ENCODE results near the gene NAALADL2.

Gene NAALADL2

DNA sequence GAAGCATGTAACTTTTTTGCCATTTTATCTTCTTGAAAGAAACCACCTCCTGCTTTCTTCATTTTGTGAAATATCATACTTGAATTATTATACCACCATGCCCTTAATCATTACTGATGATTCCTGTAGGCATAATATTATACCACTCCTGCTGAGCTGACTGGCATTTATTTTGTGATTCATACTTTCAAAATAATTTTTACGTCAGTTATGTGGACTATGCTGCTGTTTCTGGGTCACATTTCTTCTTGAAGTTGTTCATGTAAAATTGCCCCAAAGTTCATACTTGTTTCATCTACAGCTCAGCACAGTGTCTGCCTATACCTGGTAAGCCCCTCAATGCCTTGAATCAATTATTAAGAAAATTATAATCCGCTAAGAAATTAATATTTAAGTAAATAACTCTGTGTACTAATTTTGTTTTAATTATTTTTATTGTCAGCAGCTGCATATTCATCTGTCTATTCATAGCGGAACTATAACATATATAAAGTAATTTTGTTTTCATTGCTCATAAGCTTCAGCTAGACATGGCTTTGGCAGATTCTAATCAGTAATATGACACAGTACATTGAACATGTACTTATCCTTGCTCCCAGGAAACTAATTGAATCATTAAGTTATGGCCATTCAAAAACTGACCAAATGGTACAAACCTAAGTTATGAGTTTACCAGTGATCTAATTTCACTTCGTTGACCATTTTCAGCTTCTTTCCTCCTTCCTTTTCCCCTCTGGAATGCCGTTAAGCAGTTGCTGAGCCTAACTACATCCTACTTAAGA lies 160.0 kb downstream of the NAALADL2 start:
- DNase-seq (ENCODE audit: low read depth) = no peak

GRCh38 chr3:175020101-175020500 lies 161.0 kb downstream of the NAALADL2 start:
- DNase-seq (ENCODE audit: low read depth) = peak; percentile 43
- TF ChIP-seq, protein P1, sequence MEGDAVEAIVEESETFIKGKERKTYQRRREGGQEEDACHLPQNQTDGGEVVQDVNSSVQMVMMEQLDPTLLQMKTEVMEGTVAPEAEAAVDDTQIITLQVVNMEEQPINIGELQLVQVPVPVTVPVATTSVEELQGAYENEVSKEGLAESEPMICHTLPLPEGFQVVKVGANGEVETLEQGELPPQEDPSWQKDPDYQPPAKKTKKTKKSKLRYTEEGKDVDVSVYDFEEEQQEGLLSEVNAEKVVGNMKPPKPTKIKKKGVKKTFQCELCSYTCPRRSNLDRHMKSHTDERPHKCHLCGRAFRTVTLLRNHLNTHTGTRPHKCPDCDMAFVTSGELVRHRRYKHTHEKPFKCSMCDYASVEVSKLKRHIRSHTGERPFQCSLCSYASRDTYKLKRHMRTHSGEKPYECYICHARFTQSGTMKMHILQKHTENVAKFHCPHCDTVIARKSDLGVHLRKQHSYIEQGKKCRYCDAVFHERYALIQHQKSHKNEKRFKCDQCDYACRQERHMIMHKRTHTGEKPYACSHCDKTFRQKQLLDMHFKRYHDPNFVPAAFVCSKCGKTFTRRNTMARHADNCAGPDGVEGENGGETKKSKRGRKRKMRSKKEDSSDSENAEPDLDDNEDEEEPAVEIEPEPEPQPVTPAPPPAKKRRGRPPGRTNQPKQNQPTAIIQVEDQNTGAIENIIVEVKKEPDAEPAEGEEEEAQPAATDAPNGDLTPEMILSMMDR (conservative IDR thresholded peaks at IDR 0.05; ENCODE audit: low read depth, low read length) = no peak
- no peak overlapping the region for H3K4me3 ChIP-seq (ENCODE audit: low read depth, low read length)

More for the DNA sequence above, 160.0 kb downstream of the NAALADL2 start:
- TF ChIP-seq, protein P1 (conservative IDR thresholded peaks at IDR 0.05; ENCODE audit: low read depth, low read length) = no peak
- H3K4me3 ChIP-seq (ENCODE audit: low read depth, low read length) = no peak overlapping the region

DNA sequence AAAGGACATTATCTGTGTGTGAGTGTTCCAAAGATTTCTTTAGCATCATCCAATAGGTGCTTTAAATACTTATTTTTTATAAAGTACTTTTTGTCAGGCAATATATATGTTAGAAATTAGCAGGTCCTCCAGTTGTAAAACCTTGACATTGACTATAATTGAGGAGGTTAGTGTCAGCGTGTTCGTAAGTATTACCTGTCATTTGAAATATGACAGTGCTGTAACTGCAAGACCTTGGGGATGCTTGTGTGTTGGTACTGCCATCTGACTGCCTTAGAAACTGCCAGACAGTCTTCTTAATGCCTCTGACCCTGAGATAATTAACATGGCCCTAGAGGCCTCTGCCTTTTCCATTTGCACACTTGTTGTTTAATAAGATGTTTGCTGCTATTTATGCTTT lies 170.7 kb downstream of the NAALADL2 start:
- no peak for DNase-seq (ENCODE audit: low read depth)
- TF ChIP-seq, protein P1 (conservative IDR thresholded peaks at IDR 0.05; ENCODE audit: low read depth, low read length) = no peak
- H3K4me3 ChIP-seq (ENCODE audit: low read depth, low read length) = no peak overlapping the region

- H3K4me3 ChIP-seq (ENCODE audit: low read depth, low read length) = no peak overlapping the region
- no peak for DNase-seq (ENCODE audit: low read depth)
- TF ChIP-seq, protein P1 (conservative IDR thresholded peaks at IDR 0.05; ENCODE audit: low read depth, low read length) = no peak
Observed at GRCh38 chr3:175039875-175040274, 180.7 kb downstream of the NAALADL2 start.

GRCh38 chr3:175041369-175041768 lies 182.2 kb downstream of the NAALADL2 start:
- peak; percentile 24 for DNase-seq (ENCODE audit: low read depth)
- TF ChIP-seq, protein P1 (conservative IDR thresholded peaks at IDR 0.05; ENCODE audit: low read depth, low read length) = no peak

DNA sequence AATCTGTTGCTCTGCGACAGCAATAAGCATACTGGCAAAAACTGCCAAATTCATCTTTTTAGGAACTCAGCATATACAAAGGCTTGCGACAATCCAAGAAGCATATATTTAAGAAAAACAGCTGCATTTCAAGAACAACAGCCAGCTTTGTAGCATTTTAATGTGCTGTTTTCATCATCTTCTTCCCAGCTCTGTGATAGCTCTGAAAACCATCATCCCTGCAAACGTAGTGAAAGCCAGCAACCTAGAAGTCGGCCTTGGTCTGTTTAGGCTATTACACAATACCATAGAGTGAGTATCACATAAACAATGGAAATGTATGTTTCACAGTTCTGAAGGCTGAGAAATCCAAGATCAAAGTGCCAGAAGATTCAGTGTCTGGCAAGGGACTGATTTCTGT lies 187.5 kb downstream of the NAALADL2 start:
- H3K4me3 ChIP-seq (ENCODE audit: low read depth, low read length) = no peak overlapping the region
- peak; percentile 25 for DNase-seq (ENCODE audit: low read depth)
- TF ChIP-seq, protein P1 (conservative IDR thresholded peaks at IDR 0.05; ENCODE audit: low read depth, low read length) = no peak

More at GRCh38 chr3:175041369-175041768, 182.2 kb downstream of the NAALADL2 start:
- H3K4me3 ChIP-seq (ENCODE audit: low read depth, low read length) = no peak overlapping the region

GRCh38 chr3:175047786-175048185 lies 188.7 kb downstream of the NAALADL2 start:
- no peak overlapping the region for H3K4me3 ChIP-seq (ENCODE audit: low read depth, low read length)
- TF ChIP-seq, protein P1 (conservative IDR thresholded peaks at IDR 0.05; ENCODE audit: low read depth, low read length) = no peak
- DNase-seq (ENCODE audit: low read depth) = no peak

All from choroid plexus epithelial cell (primary cell).